ENCODE measurements around the gene SAMD11.
"Not testable (repeated sequence)": the region's sequence is repeated elsewhere in the genome, so short reads cannot be mapped to it uniquely, and the experiment has no call there.

The SAMD11 gene

DNA sequence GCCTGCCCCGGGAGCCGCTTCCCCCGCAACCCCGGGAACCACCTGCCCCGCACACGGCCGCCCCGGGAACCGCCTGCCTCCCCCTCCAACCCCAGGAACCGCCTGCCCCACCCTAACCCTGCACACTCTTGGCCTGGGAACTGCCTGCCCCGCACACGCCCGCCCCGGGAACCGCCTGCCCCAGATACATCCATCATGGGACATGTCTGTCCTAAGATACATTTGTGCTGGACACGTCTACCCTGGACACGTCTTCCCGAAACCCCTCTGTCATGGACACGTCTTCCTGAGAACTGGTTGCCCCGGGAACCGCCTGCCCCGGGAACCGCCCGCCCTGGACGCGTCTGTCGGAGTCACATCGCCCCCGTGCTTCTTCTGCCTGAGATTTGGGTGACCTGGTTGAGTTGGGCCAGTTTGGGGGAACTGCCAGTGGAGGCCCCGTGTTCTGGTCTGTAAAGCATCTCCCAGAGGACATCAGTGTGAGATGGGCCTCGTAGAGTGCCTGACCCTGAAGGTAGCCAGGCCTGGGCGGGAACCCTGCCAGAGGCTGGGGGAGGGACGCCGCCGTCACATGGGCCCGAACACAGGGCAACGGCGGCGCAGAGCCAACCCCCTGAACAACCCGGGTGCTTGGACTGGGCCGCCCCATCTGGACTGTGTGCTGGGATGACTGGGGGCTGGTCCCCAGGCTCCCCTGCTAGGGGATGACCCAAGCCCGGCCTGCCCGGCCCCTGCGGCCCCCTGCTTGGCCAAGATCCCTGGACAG, 54.5 kb downstream of the SAMD11 start:
- DNase-seq: no peak

- no peak for DNase-seq
Measured at GRCh38 chr1:978835-979743, 55.4 kb downstream of the SAMD11 start.

DNA sequence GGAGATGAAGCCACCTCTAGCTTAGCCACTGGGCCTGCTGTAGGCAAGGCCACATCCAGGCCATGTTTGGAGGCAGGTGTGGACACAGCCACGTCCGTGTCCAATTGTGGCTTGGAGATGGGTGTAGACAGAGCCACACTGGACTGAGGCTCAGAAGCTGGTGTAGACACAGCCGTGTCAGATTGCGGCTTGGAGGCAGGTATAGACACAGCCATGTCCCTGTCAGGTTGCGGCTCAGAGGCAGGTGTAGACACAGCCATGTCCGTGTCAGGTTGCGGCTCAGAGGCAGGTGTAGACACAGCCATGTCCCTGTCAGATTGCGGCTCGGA, 56.0 kb downstream of the SAMD11 start:
- DNase-seq: no peak

DNA sequence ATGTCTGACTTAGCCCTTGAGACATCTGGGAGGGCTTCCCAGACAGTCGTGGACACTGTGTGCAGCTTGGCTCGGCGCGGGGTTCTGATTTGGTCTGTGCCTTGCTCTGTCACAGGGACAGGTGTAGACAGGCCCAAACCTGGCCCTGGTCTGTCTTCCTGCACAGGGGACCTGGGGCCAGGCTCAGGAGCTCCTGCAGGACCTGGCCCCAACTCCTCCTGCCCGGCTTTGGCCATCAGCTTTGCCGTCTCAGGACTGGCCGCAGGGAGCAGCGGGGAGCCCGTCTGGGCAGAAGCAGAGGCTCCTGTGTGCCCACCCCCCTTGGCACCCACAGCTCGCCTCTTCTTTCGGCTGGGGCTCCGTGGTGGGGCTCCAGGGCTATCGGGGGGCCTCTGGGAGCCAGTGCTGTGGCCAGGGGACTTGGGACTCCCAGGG, 56.4 kb downstream of the SAMD11 start:
- no peak for DNase-seq

- DNase-seq: no peak
Measured at GRCh38 chr1:980602-981395, 57.1 kb downstream of the SAMD11 start.

DNA sequence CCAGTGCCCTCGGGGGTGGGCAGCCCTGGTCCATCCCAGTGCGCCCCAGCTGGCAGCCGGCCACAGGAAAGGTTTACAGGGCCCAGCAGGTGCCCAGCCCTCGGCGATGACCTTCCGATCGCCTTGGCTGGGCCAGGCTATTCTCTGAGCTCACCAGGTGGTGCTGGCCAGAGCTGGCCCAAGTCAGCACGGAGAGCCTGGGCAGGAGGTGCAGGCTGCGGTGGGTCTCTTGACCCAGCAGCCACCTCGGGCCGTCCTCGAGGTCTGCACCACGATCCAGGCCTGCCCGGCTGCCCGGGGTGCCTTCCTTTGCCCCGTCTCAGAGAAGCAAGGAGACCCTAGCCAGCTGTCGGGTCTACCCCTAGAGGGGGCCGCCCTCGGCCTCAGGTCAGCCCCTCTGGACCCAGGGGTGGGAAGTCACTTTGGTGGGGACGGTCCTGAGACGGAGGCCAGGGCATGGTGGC, 57.8 kb downstream of the SAMD11 start:
- DNase-seq: no peak

- DNase-seq: no peak
Measured at GRCh38 chr1:981955-982558, 58.3 kb downstream of the SAMD11 start, which contains the start of gene PERM1. Gene PERM1, minus strand, starts transcription at chr1:982093. Its CDS starts 1,064 bp downstream, at chr1:981029.

GRCh38 chr1:982765-983436, 59.2 kb downstream of the SAMD11 start:
- DNase-seq: no peak

DNA sequence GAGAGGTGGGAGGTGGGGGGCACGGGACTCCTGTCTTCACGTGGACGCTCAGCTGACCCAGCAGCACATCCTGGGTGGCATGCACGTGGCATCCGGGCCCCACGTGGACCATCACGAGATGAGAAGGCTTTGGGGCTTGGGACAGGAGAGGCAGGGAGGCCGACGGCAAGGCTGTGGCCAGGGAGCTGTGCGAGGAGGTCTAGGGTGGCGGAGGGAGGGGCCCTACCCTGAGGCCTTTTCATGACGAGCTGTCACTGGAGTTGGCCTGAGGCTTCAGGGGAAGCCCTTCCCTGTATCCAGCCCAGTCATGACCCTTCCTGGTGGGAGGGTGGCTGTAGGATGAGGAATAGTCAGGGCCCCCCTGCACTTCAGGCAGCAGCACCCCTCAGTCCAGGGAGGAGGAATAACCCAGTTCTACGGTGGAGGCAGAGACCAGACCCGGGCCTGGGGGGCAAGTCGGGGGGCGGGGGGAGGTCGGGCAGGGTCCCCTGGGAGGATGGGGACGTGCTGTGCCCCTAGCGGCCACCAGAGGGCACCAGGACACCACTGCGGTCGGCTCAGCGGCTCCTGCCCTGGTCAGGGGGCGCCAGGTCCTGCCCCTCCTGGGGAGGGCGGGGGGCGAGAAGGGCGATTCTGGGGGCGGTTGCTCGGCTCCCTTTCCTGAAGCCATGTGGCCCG, 60.2 kb downstream of the SAMD11 start:
- no peak for DNase-seq

GRCh38 chr1:984476-984814, 60.7 kb downstream of the SAMD11 start:
- DNase-seq: no peak

DNA sequence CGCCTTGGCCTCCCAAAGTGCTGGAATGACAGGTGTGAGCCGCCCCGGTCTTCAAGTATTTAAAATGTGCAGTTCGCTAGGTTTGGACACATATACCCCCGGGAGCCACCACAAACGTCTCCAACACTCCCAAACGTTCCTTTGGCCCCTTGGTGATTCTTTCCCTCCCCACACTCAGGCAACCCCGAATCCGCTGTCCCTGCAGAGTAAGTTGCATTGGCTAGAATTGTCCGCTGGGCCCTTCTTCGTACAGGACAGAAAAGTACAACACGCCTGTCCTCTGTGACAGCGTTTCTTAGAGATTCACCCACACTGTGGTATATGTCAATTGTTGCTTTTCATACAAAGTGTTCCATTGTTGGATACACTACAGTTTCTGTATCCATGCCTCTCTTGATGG, 61.4 kb downstream of the SAMD11 start:
- DNase-seq: no peak

DNA sequence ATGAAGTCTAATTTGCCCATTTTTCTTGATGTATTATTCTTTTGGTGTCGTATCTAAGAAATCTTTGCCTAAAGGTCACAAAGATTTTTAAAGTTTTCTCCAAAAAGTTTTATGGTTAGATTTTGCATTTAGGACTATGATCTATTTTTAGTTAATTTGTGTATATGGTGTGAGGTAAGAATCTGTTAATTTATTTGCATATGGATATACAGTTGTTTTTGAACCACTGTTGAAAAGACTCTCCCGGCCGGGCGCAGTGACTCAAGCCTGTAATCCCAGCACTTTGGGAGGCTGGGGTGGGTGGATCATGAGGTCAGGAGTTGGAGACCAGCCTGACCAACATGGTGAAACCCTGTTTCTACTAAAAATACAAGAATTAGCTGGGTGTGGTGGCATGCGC, 64.3 kb downstream of the SAMD11 start:
- not testable (repeated sequence) for DNase-seq

DNA sequence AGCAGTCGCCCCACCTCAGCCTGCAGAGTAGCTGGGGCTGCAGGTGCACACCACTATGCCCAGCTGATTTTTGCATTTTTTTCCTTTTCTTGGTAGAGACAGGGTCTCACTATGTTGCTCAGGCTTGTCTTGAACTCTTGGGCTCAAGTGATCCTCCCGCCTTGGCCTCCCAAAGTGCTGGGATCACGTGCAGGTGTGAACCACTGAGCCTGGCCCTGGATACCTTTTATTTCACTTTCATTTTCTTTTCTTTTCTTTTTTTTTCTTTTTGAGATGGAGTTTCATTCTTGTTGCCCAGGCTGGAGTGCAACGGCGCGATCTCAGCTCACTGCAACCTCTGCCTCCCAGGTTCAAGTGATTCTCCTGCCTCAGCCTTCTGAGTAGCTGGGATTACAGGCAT, 67.6 kb downstream of the SAMD11 start:
- not testable (repeated sequence) for DNase-seq

DNA sequence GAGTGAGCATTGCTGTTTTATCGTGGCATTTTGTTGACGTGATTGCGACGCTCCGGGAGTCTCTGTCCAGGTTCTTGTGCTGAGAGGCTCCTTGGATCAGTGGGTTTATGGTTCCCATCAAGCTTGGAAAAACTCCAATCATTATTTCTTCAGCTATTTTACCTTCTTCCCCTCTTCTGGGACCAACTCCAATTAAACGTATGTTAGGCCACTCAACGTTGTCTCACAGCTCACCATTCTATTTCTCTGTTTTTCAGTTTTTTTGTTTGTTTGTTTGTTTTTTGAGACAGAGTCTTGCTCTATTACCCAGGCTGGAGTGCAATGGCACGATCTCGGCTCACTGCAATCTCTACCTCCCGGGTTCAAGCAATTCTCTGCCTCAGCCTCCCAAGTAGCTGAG, 68.2 kb downstream of the SAMD11 start:
- no peak for DNase-seq

- DNase-seq: no peak
Measured at GRCh38 chr1:992362-992761, 68.6 kb downstream of the SAMD11 start.

- no peak for DNase-seq
Measured at GRCh38 chr1:993379-993995, 69.8 kb downstream of the SAMD11 start.
